GM21786 (cell line): ENCODE measurements around the gene PTPRG.

Source experiments
- ATAC-seq: cut with Tn5 transposase; IDR thresholded peaks from one replicate; pipeline ENCODE4 v1.9.1; 2021; ENCODE audit not compliant: unreplicated experiment

The PTPRG gene

DNA sequence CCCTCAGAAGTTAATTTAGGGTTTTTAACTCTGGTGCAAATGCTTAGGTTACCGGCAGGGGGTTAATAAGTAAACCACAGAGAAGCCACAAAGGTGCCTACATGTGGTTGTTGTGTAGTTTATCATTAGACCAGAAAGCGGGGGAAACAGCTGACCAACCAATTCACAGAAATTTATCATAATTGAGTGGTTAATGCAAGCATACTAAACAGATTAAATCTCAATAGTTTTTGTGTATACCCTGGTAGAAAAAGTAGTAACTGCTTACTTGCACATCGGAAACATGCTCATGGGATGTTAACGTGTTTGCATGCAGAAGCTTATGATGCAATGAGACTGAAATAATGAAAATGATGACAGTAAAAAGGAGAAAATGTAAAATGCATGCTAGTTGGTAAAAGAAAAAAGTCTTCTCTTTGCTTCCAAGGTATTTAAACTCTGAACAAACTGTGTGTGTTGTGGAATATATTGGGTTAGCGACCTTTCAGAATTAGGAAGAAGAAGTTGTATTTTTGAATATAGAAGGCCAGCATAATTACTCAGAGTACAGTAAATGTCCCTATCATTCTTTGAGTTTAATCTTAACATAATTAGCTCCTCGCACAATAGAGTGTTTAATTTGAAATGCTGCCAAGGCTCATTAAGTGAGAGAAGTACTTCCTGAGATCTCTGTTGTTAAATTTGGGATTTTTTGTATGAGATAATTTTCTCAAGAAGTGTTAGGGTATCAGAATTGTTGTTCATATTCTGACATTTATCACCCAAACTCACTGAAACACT lies 316.2 kb downstream of the PTPRG start:
- peak; percentile 96 for ATAC-seq

DNA sequence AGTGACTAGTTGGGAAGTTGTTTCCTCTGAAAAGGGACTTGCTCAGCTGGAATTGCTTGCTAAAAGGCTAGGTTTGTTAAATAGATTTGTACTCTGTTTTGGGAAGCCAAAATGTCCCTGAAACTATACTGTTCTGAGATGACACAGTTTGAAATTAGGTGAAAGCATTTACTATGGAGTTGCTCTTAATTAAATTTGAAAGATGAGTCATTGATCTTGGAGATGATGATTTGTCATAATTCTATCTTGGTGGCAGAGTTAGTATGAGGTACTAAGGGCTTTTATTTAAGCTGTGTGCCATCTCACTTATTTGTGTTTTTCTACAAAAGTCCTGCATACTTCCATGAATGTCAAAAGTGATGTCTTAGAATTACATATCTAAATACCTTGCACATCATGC lies 320.9 kb downstream of the PTPRG start:
- no peak for ATAC-seq

DNA sequence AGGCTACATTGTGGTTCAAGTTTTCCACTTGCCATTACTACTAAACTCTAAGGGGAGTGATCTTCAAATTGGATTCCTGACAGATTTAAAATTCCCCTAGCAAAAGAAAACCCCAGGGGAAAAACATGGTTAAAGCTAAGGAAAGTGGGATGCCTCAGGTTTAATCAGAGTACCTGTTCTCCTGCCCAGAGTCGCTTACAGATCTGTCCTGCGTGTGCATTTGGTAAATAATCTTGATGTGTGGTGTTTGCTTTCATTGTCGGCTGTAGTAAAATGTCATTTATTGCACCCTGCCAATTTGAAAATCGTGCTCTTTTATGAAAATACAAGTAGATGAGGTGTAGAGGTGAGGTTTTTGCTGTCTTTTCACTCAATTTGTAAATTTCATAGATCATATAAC lies 323.4 kb downstream of the PTPRG start:
- ATAC-seq, result no peak

DNA sequence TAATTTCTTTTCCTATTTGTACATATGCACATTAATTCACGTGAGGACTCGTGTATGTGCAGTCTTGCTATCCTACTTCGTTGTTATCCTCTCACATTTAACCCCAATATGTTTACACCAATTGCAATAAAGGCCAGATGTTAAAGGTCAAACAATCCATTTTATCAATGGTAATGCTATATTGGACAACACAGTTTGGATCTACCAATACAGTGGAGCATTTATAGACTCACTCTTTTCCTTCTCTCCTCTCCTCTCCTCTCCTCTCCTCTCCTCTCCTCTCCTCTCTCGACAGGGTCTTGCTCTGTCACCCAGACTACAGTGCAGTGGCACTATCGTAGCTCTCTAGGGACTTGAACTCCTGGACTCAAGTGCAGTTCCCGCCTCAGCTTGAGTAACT lies 324.0 kb downstream of the PTPRG start:
- ATAC-seq, result no peak

DNA sequence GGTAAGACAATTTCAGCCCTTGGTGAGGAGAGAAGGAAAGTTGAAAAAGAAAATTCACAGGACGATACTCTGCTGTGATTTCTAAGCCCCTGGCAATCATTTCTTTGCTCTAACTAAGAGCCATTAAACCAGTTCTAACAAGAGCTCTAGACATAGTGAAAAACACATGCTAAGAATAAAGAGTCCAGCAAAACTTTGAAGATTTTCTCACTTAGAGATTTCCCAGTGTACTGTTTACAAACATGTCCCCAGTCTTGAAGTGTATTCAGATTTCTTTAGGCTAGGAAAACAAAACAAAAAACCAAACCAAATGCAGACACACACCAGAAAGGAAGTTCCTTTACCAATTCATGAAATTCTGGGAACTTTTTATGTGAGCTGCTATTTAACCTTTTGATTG lies 325.8 kb downstream of the PTPRG start:
- no peak for ATAC-seq

DNA sequence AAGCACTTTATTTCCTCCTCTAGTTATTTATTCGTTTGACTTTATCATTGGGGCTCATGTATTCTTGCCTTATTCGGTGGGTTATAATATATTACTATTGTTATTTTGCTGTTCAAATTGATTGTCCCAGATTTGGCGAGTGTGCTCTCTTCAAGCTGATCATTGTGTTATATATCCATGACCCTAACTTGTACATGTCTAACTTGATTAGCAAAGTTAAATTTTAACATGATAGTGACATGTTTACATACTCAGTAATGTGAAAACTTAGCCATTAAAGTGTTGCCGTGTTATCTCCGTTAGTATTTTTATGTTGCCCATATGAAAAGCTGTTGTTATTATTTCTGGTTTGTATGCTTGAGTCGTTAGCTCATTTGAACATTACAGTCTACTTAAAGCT lies 327.9 kb downstream of the PTPRG start:
- no peak for ATAC-seq

DNA sequence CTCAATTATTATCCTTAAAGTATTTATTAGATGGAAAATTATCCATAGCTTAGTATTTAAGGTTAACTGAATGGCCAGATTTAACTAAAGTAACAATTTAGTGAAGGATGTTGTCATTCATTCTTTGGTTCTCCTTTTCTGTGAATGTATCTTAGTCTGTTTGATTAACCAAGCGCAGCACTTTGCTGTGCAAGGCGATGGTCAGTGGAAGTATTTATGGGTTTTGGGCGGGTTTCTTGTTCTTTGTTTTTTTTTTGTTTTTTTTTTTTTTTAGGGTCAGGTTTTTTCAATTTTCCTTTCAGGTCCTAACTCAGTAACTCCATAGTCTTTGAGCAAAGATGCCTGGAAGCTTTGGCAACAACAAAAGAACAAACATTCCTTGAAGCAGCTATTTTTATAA lies 328.8 kb downstream of the PTPRG start:
- ATAC-seq, result no peak

DNA sequence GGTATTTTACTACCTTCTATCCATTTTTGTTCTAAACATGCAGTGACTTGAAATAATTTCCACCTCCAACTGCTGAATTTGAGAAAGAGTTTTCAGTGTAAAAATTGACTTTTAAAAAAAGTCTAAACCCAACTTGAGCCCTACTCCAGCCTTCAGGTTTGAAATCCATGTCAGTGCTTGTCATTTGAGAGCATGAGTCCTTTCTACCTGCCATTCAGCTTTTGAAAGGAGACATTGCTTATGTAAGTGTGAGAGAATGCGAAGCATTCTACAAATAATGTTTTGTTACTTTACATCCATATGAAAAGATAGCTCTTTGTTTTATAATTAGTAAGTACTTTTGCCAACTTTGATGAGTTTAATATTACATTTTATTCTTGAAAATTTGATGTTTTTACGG lies 329.2 kb downstream of the PTPRG start:
- ATAC-seq, result no peak

DNA sequence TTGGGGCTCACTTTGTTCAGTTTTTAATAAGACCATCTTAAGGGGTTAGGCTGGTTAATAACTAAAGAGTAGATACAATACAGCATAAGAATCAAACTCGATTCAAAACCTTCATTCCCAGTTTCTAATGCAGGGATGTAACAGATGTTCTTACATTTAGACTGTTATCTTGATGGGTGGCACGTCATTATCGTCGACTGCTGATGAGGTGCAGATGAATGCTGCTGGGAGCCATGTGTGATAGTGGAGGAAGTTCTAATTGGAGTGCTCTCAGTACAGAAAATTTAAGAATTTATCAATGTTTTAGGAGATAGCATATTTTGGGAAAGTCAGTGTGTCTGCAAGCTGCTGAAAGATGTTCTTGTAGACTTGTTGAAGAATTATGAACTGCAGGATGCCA lies 331.5 kb downstream of the PTPRG start:
- no peak for ATAC-seq

DNA sequence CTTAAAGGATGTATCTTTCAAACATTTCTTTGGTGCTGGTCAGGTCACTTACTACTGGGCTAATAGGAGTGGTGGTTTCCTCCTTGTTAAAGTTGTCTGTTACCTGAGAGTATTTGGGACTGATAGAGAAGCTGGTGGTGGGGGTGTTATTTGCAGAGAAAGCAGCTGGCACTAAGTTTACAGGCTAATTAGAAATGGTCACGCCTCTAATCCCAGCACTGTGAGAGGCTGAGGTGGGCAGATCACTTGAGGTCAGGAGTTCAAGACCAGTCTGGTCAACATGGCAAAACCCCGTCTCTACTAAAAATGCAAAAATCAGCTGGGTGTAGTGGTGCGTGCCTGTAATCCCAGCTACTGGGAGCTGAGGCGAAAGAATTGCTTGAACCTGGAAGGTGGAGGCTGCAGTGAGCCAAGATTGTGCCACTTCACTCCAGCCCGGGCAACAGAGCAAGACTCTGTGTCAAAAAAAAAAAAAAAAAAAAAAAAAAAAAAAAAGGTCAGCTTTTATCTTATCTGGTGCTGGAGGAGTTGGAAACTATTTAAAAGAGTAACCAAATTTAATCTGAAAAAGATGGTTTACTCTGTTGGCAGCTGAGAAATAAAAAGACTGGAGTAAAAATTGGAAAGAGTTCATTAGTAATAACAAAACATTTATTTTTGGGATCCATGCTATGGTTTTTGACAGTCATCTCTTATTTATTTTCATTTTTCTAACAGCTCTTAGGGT lies 332.6 kb downstream of the PTPRG start:
- ATAC-seq, result no peak

DNA sequence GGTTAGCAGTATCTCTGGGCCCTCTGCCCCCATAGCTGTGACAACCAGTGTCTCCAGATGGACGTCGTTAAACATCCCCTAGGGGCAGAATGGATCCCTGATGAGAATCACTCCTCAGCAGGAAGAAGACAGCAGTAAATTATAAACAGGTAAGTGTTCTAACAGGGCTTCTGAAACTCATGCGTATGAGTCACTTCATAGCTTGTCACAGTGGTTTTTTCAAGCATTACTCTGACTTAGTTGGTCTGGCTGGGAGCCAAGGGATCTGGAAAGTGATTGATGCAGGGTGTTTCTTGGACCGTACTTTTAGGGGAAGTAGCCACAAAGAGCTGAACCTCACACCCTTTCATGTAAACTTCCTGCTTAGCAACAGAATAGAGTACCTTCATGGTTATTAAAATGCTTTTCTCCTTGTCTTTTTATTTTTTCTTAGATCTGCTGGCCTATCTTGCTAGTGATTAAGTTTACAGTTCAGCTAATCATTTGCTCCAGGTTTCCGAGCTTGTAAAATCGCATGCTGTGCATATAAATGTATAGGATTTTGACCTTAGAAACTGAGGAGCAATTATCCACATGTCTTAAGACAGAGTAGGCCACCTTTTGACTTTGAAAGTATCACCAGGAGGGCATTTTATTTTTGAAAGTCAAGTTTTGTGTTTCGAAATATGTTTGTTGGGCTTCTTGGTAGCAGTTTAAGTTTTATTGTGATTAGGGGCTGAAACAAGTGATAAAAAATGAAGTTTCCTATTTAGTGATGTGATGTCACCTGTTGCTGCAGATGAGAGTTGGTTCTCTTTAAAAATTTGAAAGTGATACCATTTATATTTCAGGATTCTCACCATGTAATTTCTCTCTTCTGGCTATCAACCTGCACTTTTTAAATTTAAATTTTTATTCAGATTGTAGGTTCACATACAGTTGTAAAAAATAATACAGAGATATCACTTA lies 333.9 kb downstream of the PTPRG start:
- ATAC-seq, result peak; percentile 95

DNA sequence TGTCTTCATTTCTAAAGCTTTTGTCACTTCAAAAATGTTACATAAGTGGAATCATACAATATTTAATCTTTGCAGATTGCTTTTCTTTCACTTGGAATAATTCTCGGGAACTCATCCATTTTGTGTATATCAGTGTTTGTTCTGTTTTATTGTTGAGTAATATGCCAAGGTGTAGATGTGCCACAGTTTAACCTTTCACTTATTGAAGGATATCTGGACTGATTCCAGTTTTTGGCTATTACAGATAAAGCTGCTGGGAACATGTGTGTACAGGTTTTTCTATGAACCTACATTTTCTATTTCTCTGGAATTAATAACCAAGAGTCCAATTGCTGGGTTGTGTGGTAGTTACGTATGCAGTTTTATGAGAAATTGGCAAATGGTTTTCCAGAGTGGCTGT lies 334.9 kb downstream of the PTPRG start:
- ATAC-seq, result no peak

DNA sequence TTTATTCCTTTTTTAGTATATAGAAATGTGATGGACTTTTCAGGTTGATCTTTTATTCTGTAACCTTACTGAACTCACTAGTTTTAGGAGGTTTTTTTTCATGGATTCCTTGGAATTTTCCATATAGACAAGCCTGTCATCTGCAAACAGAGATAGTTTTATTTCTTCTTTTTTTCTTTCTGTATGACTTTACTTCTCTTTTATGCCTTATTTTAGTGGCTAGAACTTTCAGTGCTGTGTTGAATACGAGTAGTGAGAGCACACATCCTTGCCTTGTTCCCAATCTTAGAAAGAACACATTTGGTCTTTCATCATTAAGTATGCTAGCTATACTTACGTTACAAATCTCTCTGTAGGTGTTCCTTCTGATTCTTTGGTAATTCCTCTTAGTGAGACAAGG lies 336.5 kb downstream of the PTPRG start:
- ATAC-seq, result no peak

DNA sequence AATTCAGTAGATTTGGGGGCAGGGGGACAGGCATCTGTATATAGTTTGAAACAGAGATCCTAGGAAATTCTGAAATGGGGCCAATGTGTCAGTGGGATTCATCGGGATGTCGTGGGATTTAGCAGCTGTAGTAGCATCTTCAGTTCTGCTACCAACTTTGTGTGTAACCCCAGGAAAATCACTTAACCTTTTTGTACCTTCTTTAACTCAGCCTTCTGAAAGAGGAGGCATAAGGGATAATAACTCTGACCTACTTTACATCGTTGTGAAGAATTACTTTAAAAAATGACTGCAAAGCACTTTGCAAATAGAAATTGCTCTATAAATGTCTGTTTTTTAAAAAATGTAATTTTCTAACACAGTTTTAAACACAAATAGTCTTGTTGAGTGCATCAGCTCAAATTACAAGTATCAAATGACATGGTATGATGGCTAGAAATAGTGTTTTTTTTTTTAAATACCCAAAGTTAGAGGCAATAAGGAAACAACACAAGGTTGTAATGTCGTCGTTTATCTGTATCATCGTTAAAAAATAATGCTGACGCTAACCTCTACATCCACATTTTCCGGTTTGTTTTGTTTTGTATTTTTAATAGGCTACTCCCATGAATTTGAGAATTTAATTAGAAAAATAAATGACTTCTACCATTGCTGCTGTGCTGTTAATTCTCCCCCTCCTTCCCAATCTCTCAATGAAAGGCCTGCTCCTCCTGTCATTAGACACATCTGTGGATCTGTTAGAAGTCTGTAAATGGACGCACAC lies 338.5 kb downstream of the PTPRG start:
- ATAC-seq, result no peak

DNA sequence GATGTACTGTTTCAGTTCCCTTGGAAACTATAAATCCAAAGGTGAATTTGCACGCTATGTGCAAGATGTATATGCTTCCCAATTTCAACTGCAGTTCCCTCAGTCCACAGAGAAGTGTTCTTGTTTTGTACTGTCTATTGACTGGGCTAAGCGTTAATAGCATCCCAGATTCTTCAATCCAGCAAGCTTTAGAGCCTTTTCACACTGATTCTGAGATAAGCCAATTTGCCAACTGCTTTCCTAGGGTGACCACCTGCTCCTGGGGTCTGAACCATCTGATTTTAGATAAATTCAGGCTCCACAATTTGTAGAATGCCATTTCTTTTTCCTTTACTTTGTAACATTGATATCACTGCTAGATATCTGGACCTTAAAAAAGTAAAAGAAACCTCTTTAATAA lies 340.1 kb downstream of the PTPRG start:
- ATAC-seq, result no peak

DNA sequence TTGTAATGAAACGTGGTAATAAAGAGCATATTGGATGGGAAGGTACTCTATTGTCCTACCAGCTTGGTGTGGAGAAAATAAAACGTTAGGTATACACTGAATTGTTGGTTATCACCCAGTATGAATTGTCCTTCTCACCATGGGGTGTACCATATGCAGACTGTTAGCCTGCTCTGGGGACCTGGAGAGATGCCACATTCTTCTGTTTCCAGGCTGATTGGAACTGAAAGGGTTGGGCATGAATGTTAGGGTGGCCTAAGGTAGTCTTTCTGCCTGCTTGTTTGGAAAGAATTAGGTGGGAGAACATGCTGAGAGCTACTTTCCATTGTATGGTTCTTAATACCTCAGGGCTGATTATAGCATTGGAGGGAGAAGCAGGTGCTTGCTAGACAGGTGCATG lies 340.6 kb downstream of the PTPRG start:
- ATAC-seq, result no peak

DNA sequence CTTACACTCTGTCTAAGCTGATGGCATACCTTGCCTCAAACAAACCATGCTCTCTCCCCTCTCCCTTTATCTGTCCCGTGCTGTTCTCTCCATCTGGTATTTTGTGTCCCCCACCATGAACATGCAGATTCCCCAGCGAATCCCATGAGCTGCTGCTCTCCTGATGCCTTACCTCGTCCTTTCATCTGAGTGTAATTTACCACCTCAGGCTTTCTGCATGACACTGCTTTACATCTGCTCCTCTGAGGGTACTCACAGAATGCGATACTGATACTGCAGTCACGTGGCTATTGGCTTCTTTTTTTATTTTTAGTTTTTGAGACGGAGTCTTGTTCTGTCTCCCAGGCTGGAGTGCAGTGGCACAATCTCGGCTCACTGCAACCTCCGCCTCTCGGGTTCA lies 341.7 kb downstream of the PTPRG start:
- ATAC-seq, result no peak

DNA sequence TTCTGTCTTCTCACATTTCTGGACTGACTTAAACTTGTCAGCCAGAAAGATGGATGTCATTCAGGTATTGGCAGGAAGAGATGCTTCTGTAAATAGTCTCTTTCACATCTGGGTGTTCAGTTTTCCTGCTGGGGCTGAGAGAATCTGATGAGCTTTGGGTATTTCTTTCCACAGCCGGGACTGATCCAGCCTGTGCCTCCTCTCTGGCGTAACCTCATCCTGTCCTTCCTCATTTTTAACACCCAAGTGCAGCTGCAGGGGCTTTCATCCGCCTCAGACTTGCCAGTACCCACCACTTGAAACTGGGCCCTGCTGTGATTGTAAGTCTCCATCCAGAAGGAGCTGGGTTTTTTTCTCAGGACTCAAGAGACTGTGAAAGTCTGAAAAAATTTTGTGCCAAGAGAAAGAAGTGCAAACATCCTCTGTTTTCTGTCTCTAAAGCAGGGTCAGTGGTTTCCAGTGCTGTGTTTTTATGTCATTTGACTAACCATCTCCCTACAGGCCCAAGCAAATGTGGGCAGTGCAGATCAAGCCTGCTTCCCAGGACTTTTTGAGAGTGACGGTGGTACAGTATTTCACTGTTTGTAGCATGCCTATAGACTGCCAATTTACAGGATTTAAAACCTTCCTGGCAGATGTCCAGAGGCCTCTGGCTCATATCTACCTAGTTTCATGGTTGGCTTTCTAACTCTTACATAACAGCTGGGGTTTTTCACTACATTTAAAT lies 342.7 kb downstream of the PTPRG start:
- no peak for ATAC-seq

DNA sequence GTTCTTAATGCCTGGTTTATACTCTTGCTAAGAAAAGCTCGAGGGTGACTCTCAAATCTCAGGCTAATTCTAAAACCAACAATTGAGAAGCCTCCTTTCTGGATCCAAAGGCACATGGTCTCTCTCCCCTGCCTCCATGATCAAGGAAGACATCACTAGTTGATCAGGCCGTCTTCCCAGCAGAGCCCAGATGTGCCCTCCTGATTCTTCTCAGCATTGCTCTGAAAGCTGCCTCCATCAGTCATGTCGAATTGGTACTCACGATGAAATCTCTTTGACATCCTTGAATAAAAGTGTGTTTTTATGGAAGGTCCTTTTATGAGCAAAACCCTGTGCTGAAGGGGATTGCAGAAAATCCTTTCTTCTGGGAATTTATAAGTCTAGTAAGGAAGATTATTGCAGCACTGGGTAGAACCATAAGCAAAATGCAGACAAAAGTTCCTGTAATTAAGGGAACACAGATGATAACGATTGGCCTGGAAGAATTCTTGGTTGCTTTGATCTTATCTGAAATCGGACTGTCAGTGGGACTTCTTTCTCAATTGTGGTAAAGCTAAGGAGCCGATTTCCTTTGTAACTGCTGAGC lies 345.9 kb downstream of the PTPRG start:
- no peak for ATAC-seq

DNA sequence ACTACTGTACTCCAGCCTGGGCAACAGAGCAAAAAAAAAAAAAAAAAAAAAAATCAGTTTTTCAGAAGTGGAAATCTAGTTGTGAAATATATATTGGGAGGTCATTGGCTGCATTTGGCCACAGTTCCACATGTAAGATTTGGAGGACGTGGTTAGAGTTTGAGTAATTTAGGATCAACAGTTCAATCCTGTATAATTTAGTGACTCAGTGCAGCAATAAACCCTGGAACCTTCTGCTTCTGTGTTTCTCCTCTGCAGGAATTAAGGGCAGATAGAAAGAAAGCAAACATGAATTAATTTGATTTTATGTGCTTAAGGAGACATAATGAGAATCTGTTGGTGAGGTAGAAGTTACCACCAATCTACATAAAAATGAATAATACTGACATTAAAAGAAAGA lies 347.0 kb downstream of the PTPRG start:
- ATAC-seq, result no peak
